K562 (cell line): ENCODE measurements around the gene PROK1. TPM values are rescaled to one million over a fixed set of nuclear protein-coding genes. Genes with fewer than 3 reads are reported as not detected.

ENCODE experiments used
- BDP1 ChIP-seq: IDR thresholded peaks from 3 replicates; pipeline ENCODE4 v1.6.1; 2011; ENCODE audit not compliant: insufficient read length, insufficient read depth
- CBFB ChIP-seq: sonication (generic); formaldehyde crosslinking; IDR thresholded peaks from 2 replicates; pipeline ENCODE4 v1.4.0; 2020; ENCODE audit warnings: mild to moderate bottlenecking, missing genetic modification reagents
- CBX8 ChIP-seq: fragments of 200-600 bp; sonication (generic); IDR thresholded peaks from 2 replicates; pipeline ENCODE4 v1.6.1; 2012; ENCODE audit warnings: borderline replicate concordance, mixed run types, low read depth, mild to moderate bottlenecking, moderate library complexity, mixed read lengths, low read length, control low read depth, inconsistent platforms; ENCODE audit not compliant: poor library complexity, severe bottlenecking; ENCODE audit errors: extremely low read depth
- CREM ChIP-seq: IDR thresholded peaks from 2 replicates; pipeline ENCODE4 v1.6.1; 2014; ENCODE audit warnings: antibody characterized with exemption, low read depth
- DPF2 ChIP-seq: fragments of 450-650 bp; IDR thresholded peaks from 2 replicates; pipeline ENCODE4 v1.6.1; 2016
- ELF1 ChIP-seq: fragments of 200-800 bp; sonication (Bioruptor generic); IDR thresholded peaks from 2 replicates; pipeline ENCODE4 v1.6.1; 2016; ENCODE audit warnings: missing genetic modification characterization, missing compliant biosample characterization
- KAT7 ChIP-seq: sonication (generic); formaldehyde crosslinking; IDR thresholded peaks from 2 replicates; pipeline ENCODE4 v1.8.0; 2022; ENCODE audit warnings: missing genetic modification reagents, mild to moderate bottlenecking, borderline replicate concordance
- KLF6 ChIP-seq: fragments of 250-450 bp; sonication (Bioruptor Pico); IDR thresholded peaks from 2 replicates; pipeline ENCODE4 v1.4.0; 2020; ENCODE audit warnings: mild to moderate bottlenecking, moderate library complexity, borderline replicate concordance
- LARP7 ChIP-seq: fragments of 450-650 bp; IDR thresholded peaks from 2 replicates; pipeline ENCODE4 v1.6.1; 2016
- NFE2L1 ChIP-seq: fragments of 450-650 bp; IDR thresholded peaks from 2 replicates; pipeline ENCODE4 v1.6.1; 2016; ENCODE audit warnings: missing genetic modification characterization, low read depth, mild to moderate bottlenecking, missing compliant biosample characterization, moderate library complexity, borderline replicate concordance
- NFIC ChIP-seq: fragments of 450-650 bp; IDR thresholded peaks from 2 replicates; pipeline ENCODE4 v1.6.1; 2017; ENCODE audit warnings: mild to moderate bottlenecking, inconsistent platforms
- NFYB ChIP-seq: IDR thresholded peaks from 2 replicates; pipeline ENCODE4 v1.6.1; 2011; ENCODE audit warnings: mild to moderate bottlenecking, moderate library complexity; ENCODE audit not compliant: insufficient read length; ENCODE audit errors: extremely low read depth
- NKRF ChIP-seq: fragments of 450-650 bp; IDR thresholded peaks from 2 replicates; pipeline ENCODE4 v1.6.1; 2016; ENCODE audit warnings: borderline replicate concordance
- NR1H2 ChIP-seq: sonication (generic); formaldehyde crosslinking; IDR thresholded peaks from 2 replicates; pipeline ENCODE4 v1.4.0; 2020; ENCODE audit warnings: mild to moderate bottlenecking, missing genetic modification reagents
- PHTF2 ChIP-seq: fragments of 250-450 bp; sonication (Bioruptor Pico); IDR thresholded peaks from 2 replicates; pipeline ENCODE4 v1.5.0; 2021; ENCODE audit warnings: mild to moderate bottlenecking
- POLR2H ChIP-seq: IDR thresholded peaks from 2 replicates; pipeline ENCODE4 v1.6.1; 2016; ENCODE audit warnings: missing genetic modification characterization, low read depth, mild to moderate bottlenecking, control low read depth, missing compliant biosample characterization, moderate library complexity
- PPARD ChIP-seq: fragments of 250-450 bp; sonication (Bioruptor Pico); IDR thresholded peaks from 2 replicates; pipeline ENCODE4 v1.8.0; 2022; ENCODE audit warnings: inconsistent platforms, mild to moderate bottlenecking, moderate library complexity
- RAD21 ChIP-seq, 2 experiments: fragments of 250-450 bp in 1 of 2; fragments of 450-650 bp in 1 of 2; sonication (Bioruptor Pico) in 1 of 2; formaldehyde crosslinking in 1 of 2; IDR thresholded peaks in 1 of 2; conservative IDR thresholded peaks in 1 of 2; 2 replicates each; pipeline versions ENCODE4 v1.4.0 to v1.8.0; 2020 to 2022; ENCODE audit warnings: mild to moderate bottlenecking in 2 of 2, moderate library complexity in 1 of 2
- SUPT5H ChIP-seq: fragments of 450-650 bp; IDR thresholded peaks from 2 replicates; pipeline ENCODE4 v1.6.1; 2016
- XRCC5 ChIP-seq: fragments of 200-400 bp; formaldehyde crosslinking; IDR thresholded peaks from 2 replicates; pipeline ENCODE4 v1.6.1; 2017; ENCODE audit warnings: low read depth, mild to moderate bottlenecking, low read length
- ZBTB17 ChIP-seq: fragments of 450-650 bp; formaldehyde crosslinking; IDR thresholded peaks from 2 replicates; pipeline ENCODE4 v1.4.0; 2020; ENCODE audit warnings: mild to moderate bottlenecking
- ZBTB7A ChIP-seq: IDR thresholded peaks from 2 replicates; pipeline ENCODE4 v1.6.1; 2011; ENCODE audit warnings: low read depth, mild to moderate bottlenecking, low read length, moderate library complexity, borderline replicate concordance; ENCODE audit not compliant: control insufficient read depth
- ZC3H8 ChIP-seq: fragments of 450-650 bp; IDR thresholded peaks from 2 replicates; pipeline ENCODE4 v1.6.1; 2017
- ZNF253 ChIP-seq: fragments of 250-450 bp; sonication (Bioruptor Pico); conservative IDR thresholded peaks from 2 replicates; pipeline ENCODE4 v1.6.1; 2021; ENCODE audit warnings: mild to moderate bottlenecking
- ZNF668 ChIP-seq: fragments of 250-450 bp; sonication (Bioruptor Pico); IDR thresholded peaks from 2 replicates; pipeline ENCODE4 v1.8.0; 2022; ENCODE audit warnings: mild to moderate bottlenecking, inconsistent platforms
- ZSCAN32 ChIP-seq: fragments of 450-650 bp; formaldehyde crosslinking; IDR thresholded peaks from 2 replicates; pipeline ENCODE4 v1.4.0; 2020; ENCODE audit warnings: mild to moderate bottlenecking, moderate library complexity
- polyA plus RNA-seq, 8 experiments: library from polyadenylated mRNA; depleted of rRNA in 4 of 8; stranded (reverse) in 5 of 8; unstranded in 3 of 8; fragments of >200 nt; fragmentation: Nextera tagmentation in 2 of 8; fragmentation: Illumina TruSeq in 1 of 8; extraction: Ambion mirVana in 2 of 8; extraction: Trizol in 1 of 8; gene quantifications; 2 replicates each; pipeline versions ENCODE4 v1.2.1 to v1.2.3, GENCODE V29; 2011 to 2014; ENCODE audit warnings: inconsistent platforms in 1 of 8, missing spikeins in 1 of 8
- total RNA-seq, 7 experiments: library from RNA; depleted of rRNA in 6 of 7; stranded (reverse); fragments of >200 nt in 6 of 7; fragmentation: Illumina TruSeq in 2 of 7; extraction: Trizol in 2 of 7; gene quantifications; 2 replicates each; pipeline versions ENCODE4 v1.2.1 to v1.2.3, GENCODE V29; 2011 to 2021; ENCODE audit warnings: low replicate concordance in 1 of 7
- TF ChIP-seq, protein P1 (sequence below): sonication (generic); formaldehyde crosslinking; IDR thresholded peaks from 2 replicates; pipeline ENCODE4 v1.8.0; 2022; ENCODE audit warnings: mild to moderate bottlenecking, missing genetic modification reagents
- TF ChIP-seq, protein P2 (sequence below): fragments of 250-450 bp; sonication (Bioruptor Pico); IDR thresholded peaks from 2 replicates; pipeline ENCODE4 v1.8.0; 2021; ENCODE audit warnings: moderate library complexity, mild to moderate bottlenecking, inconsistent platforms

The PROK1 gene
- total and polyA plus RNA-seq, 9 of the 15 experiments (the other 6 are each of a cell fraction or from before 2014, with no cell fraction given) = 0.15 TPM; not detected in 8

DNA sequence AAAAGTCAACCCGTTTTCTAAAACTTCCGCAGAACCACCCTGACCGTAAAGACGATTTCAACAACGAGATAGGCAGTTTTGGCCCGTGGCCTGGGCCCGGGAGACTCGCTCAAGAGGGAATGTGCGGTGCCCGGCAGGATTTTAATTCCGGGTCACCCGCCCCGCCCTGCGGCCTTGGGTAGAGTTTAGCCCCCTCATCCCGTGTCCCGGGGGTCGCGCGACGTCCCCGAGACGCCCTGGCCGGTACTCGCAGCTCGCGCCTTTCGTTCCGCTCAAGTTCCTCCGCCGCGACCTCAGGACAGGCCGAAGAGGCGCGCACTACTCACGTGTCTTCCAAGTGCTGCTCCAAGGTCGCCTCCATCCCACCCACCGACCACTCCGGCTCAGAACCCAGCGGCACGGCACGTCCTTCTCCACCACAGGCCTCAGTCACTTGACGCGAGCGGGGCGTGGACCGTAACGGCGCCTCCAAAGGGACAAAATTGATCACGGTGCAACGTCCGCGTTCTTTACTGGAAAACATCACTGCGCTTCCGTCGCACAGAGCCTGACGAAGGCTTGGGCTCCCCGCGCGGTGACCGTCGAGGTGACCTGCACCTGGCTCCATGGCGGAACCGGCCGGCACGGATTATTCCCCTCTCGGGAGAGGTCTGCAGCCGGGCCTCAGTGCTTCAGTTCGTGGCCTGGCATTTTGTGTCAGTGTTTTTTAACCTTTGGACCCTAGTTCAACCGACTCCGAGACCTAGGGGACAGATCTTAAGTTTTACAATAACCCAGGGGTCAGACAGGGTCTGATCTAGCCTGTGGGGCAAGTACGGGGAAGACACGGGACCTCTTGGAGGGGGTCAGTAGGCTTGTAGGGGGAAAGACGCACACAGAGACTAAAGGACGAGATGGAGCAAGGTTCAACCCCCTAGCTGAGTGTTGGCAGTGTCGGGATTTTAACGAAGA lies 43.4 kb upstream of the PROK1 start, which contains the start of gene LAMTOR5 (continued):
- TF ChIP-seq NKRF = peak; percentile 98
- TF ChIP-seq POLR2H = peak; percentile 94
- TF ChIP-seq ZNF253 (CRISPR knock-in tag) = no peak
- TF ChIP-seq CBFB (CRISPR knock-in tag) = no peak
- TF ChIP-seq ZSCAN32 = no peak
- TF ChIP-seq NR1H2 (CRISPR knock-in tag) = no peak
- no peak for TF ChIP-seq NFYB
- TF ChIP-seq, protein P1, sequence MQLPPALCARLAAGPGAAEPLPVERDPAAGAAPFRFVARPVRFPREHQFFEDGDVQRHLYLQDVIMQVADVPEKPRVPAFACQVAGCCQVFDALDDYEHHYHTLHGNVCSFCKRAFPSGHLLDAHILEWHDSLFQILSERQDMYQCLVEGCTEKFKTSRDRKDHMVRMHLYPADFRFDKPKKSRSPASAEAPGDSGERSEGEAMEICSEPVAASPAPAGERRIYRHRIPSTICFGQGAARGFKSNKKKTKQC (CRISPR knock-in tag) = peak; percentile 89
- TF ChIP-seq PHTF2 (CRISPR knock-in tag) = no peak
- no peak for TF ChIP-seq ZNF668
- no peak for TF ChIP-seq RAD21 (CRISPR knock-in tag; conservative IDR thresholded peaks at IDR 0.05 in 1 of 2, IDR thresholded peaks at IDR 0.05 in 1 of 2)
- peak; percentile 100 for TF ChIP-seq CREM
- TF ChIP-seq NFE2L1 (tag) = no peak
- peak; percentile 98 for TF ChIP-seq ELF1 (tag)
- no peak; the same call in 1 of the 2 replicates for TF ChIP-seq DPF2
- TF ChIP-seq KAT7 (CRISPR knock-in tag) = no peak; the same call in 1 of the 2 replicates
- no peak for TF ChIP-seq PPARD
- TF ChIP-seq, protein P2, sequence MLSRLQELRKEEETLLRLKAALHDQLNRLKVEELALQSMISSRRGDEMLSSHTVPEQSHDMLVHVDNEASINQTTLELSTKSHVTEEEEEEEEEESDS (CRISPR knock-in tag) = no peak
- peak; percentile 32; the same call in 1 of the 2 replicates for TF ChIP-seq ZBTB17 (CRISPR knock-in tag)
- peak; percentile 67; the same call in 1 of the 2 replicates for TF ChIP-seq KLF6 (CRISPR knock-in tag)
- no peak for TF ChIP-seq BDP1
- TF ChIP-seq ZBTB7A = 0 out of 2 replicates have a peak, but pooled peaks have one; percentile 55
- TF ChIP-seq XRCC5 = peak; percentile 96
- no peak; the same call in 1 of the 2 replicates for TF ChIP-seq LARP7
- TF ChIP-seq NFIC = peak; percentile 64
- peak; percentile 96 for TF ChIP-seq SUPT5H
- TF ChIP-seq ZC3H8 = no peak
- TF ChIP-seq CBX8 = no peak
